OCI-LY3 (cell line): ENCODE measurements around the gene OAS2.
"Not testable (repeated sequence)": the region's sequence is repeated elsewhere in the genome, so short reads cannot be mapped to it uniquely, and the experiment has no call there.

Experiments used
- H2AFZ ChIP-seq: fragments of 200-600, 300-600 bp; shearing (Covaris generic); 2 replicates; pipeline ENCODE4 v1.6.0; 2014; ENCODE audit warnings: antibody characterized with exemption, low read depth, low read length
- H3K27ac ChIP-seq: fragments of 200-600, 300-600 bp; sonication (generic); 2 replicates; pipeline ENCODE4 v1.5.1; 2014; ENCODE audit warnings: mild to moderate bottlenecking, low read length, moderate library complexity, mixed read lengths
- H3K27me3 ChIP-seq: fragments of 200-600, 300-600 bp; sonication (generic); 2 replicates; pipeline ENCODE4 v1.6.1; 2014; ENCODE audit warnings: low read depth, low read length, mixed read lengths
- H3K36me3 ChIP-seq: fragments of 200-600, 300-600 bp; sonication (generic); replicated peaks from 2 replicates; pipeline ENCODE3; 2014; ENCODE audit warnings: low read depth, low read length, mixed read lengths
- H3K4me1 ChIP-seq: fragments of 300-600, 200-600 bp; sonication (generic); 2 replicates; pipeline ENCODE4 v1.6.1; 2014; ENCODE audit warnings: low read length, mixed read lengths
- H3K4me2 ChIP-seq: fragments of 200-600, 300-600 bp; sonication (generic); 2 replicates; pipeline ENCODE4 v1.6.1; 2014; ENCODE audit warnings: low read length, mixed read lengths
- H3K4me3 ChIP-seq: fragments of 300-600, 200-600 bp; sonication (generic); 2 replicates; pipeline ENCODE4 v1.5.1; 2014; ENCODE audit warnings: antibody characterized with exemption, mild to moderate bottlenecking, low read length, moderate library complexity
- H3K79me2 ChIP-seq: fragments of 300-600, 200-600 bp; shearing (Covaris generic); 2 replicates; pipeline ENCODE4 v1.6.1; 2014; ENCODE audit warnings: mild to moderate bottlenecking, low read length, mixed read lengths
- H3K9ac ChIP-seq: fragments of 300-600, 200-600 bp; shearing (Covaris generic); 2 replicates; pipeline ENCODE4 v1.6.0; 2014; ENCODE audit warnings: mild to moderate bottlenecking, low read length, moderate library complexity
- H3K9me3 ChIP-seq: fragments of 200-600, 300-600 bp; shearing (Covaris generic); 2 replicates; pipeline ENCODE4 v1.6.1; 2014; ENCODE audit warnings: low read length, mixed read lengths; ENCODE audit not compliant: insufficient read depth
- H4K20me1 ChIP-seq: fragments of 200-600, 300-600 bp; sonication (generic); 2 replicates; pipeline ENCODE4 v1.6.1; 2016; ENCODE audit warnings: low read length, mixed read lengths; ENCODE audit not compliant: insufficient read depth
- CTCF ChIP-seq: fragments of 200-600, 300-600 bp; sonication (generic); IDR thresholded peaks from 2 replicates; pipeline ENCODE4 v1.5.1; 2014; ENCODE audit warnings: antibody characterized with exemption, low read length, low read depth
- EZH2phosphoT487 ChIP-seq: fragments of 200-600 bp; shearing (Covaris generic); IDR thresholded peaks from 2 replicates; pipeline ENCODE4 v1.6.1; 2018; ENCODE audit warnings: antibody characterized with exemption, mixed run types, low read depth

The OAS2 gene

GRCh38 chr12:112985642-112986290, 7.4 kb downstream of the OAS2 start:
- Histone ChIP-seq H3K4me1 (peaks cover 6% of the 10 kb centered on the region), H3K27ac (no peak overlapping the region), H2AFZ (no peak overlapping the region), H3K4me2 (no peak overlapping the region), H3K27me3 (no peaks in the 10 kb centered on the region), H3K79me2 (no peaks in the 10 kb centered on the region), H3K4me3 (no peak overlapping the region), H3K9me3 (0 out of 2 replicates have a peak, but pooled peaks cover 5% of the 10 kb centered on the region), H4K20me1 (no peaks in the 10 kb centered on the region), H3K9ac (no peak overlapping the region), H3K36me3 (peaks cover 9% of the 10 kb centered on the region)
- TF ChIP-seq CTCF (no peak), EZH2phosphoT487 (no peak)

DNA sequence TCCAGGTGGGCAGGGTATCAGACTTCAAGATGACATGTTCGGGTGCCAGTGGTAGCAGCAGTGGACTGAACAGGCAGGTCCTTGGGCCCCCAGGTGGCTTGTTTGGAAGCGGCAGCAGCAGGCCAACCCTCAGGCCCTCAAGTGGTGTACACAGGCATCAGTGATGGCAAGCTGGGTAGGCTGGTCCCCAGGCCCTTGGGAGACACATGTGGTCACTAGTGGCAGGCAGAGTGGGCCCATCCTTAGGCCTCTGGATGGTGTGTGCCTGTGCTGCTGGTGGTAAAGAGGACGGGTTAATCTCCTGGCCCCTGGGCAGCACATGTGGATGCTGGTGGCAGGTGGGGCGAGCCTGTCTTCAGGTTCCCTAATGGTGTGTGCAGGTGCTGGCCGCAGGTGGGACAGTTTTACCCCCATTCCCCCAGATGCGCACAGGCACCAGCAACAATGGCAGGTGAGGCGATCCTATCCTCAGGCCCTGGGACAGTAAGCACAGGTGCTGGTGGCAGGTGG, 8.0 kb downstream of the OAS2 start:
- no peak overlapping the region for H3K9ac ChIP-seq
- H3K4me1 ChIP-seq: peaks cover 6% of the 10 kb centered on the region
- H3K4me3 ChIP-seq: no peak overlapping the region
- H2AFZ ChIP-seq: no peak overlapping the region
- no peaks in the 10 kb centered on the region for H3K27me3 ChIP-seq
- no peak overlapping the region for H3K27ac ChIP-seq
- no peaks in the 10 kb centered on the region for H4K20me1 ChIP-seq
- no peaks in the 10 kb centered on the region for H3K79me2 ChIP-seq
- TF ChIP-seq CTCF: no peak
- TF ChIP-seq EZH2phosphoT487: no peak
- 0 out of 2 replicates have a peak, but pooled peaks cover 5% of the 10 kb centered on the region for H3K9me3 ChIP-seq
- peaks cover 9% of the 10 kb centered on the region for H3K36me3 ChIP-seq
- H3K4me2 ChIP-seq: no peak overlapping the region

- H3K4me3 ChIP-seq: no peak overlapping the region
- TF ChIP-seq CTCF (no peak), EZH2phosphoT487 (no peak)
- no peaks in the 10 kb centered on the region for H3K27me3 ChIP-seq
- H2AFZ ChIP-seq: no peak overlapping the region
- no peaks in the 10 kb centered on the region for H3K79me2 ChIP-seq
- H4K20me1 ChIP-seq: no peaks in the 10 kb centered on the region
- H3K4me1 ChIP-seq: peaks cover 9% of the 10 kb centered on the region
- H3K36me3 ChIP-seq: peaks cover 9% of the 10 kb centered on the region
- no peak overlapping the region for H3K27ac ChIP-seq
- H3K4me2 ChIP-seq: no peak overlapping the region
- no peak overlapping the region for H3K9ac ChIP-seq
- H3K9me3 ChIP-seq: 0 out of 2 replicates have a peak, but pooled peaks cover 5% of the 10 kb centered on the region
These were observed 9.2 kb downstream of the OAS2 start for GRCh38 chr12:112987561-112987960.

DNA sequence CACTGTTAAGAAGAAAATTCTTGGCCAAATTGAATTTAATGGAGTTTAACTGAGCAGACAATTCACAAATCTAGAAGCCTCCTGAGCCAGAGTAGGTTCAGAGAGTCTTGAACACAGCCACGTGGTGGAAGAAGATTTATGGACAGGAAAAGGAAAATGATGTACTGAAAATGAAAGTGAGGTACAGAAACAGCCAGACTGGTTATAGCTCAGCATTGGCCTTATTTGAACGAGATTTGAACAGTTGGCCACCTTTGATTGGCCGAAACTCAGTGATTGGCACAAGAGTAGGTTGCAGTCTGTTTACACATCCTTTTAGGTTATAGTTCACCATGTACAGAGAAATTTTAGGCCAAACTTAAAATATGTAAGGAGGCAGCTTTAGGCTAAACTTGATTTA, 9.9 kb downstream of the OAS2 start:
- Histone ChIP-seq H3K79me2 (no peaks in the 10 kb centered on the region), H3K36me3 (peaks cover 9% of the 10 kb centered on the region), H3K4me3 (no peak overlapping the region), H3K4me1 (peaks cover 13% of the 10 kb centered on the region), H4K20me1 (no peaks in the 10 kb centered on the region), H2AFZ (no peak overlapping the region), H3K27ac (no peak overlapping the region), H3K4me2 (no peak overlapping the region), H3K9me3 (0 out of 2 replicates have a peak, but pooled peaks cover 5% of the 10 kb centered on the region), H3K9ac (no peak overlapping the region), H3K27me3 (no peaks in the 10 kb centered on the region)
- TF ChIP-seq CTCF (no peak), EZH2phosphoT487 (no peak)

DNA sequence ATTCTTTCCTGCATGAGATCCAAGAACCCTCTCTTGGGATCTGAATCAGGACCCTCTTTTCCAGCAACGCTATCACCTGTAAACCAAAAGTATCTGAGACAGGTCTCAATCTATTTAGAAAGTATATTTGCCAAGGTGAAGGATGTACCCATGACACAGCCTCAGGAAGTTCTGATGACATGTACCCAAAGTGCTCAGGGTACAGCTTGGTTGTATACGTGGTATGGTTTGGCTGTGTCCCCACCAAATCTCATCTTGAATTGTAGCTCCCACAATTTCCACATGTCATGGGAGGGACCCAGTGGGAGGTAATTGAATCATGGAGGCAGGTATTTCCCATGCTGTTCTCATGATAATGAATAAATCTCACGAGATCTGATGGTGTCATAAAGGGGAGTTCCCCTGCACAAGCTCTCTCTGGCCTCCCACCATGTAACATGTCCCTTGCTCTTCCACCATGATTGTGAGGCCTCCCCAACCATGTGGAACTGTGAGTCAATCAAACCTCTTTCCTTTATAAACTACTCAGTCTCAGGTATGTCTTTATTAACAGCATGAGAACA, 10.6 kb downstream of the OAS2 start:
- not testable (repeated sequence) for H3K36me3 ChIP-seq, H3K27me3 ChIP-seq, H4K20me1 ChIP-seq, H3K4me3 ChIP-seq, H3K27ac ChIP-seq, H2AFZ ChIP-seq, H3K9me3 ChIP-seq, H3K4me2 ChIP-seq, H3K79me2 ChIP-seq, H3K9ac ChIP-seq
- peaks cover 14% of the 10 kb centered on the region for H3K4me1 ChIP-seq
